SK-N-SH (cell line): Measurements from ENCODE around the gene SCN4A.

Experiments used
- CTCF ChIP-seq: fragments of 200-600 bp; sonication (generic); IDR thresholded peaks from 2 replicates; pipeline ENCODE4 v1.6.1; 2017; ENCODE audit warnings: antibody characterized with exemption, mild to moderate bottlenecking, moderate library complexity
- FOSL2 ChIP-seq: IDR thresholded peaks from 2 replicates; pipeline ENCODE4 v1.4.0; 2012; ENCODE audit warnings: low read depth, mild to moderate bottlenecking, moderate library complexity, borderline replicate concordance
- FOXJ3 ChIP-seq: sonication (generic); formaldehyde crosslinking; IDR thresholded peaks from 2 replicates; pipeline ENCODE4 v1.5.1; 2020; ENCODE audit warnings: mild to moderate bottlenecking, missing genetic modification reagents
- MXI1 ChIP-seq: IDR thresholded peaks from 2 replicates; pipeline ENCODE4 v1.6.1; 2012; ENCODE audit warnings: mild to moderate bottlenecking, low read depth, low read length, improper control_type of control experiment
- POLR2AphosphoS5 ChIP-seq: IDR thresholded peaks from 2 replicates; pipeline ENCODE4 v1.6.1; 2012; ENCODE audit warnings: low read depth, low read length
- RCOR1 ChIP-seq: fragments of 150-350 bp; IDR thresholded peaks from 2 replicates; pipeline ENCODE4 v1.6.1; 2017; ENCODE audit warnings: antibody characterized with exemption, low read length
- SMC3 ChIP-seq: IDR thresholded peaks from 2 replicates; pipeline ENCODE4 v1.6.1; 2012; ENCODE audit warnings: low read depth, low read length, improper control_type of control experiment

- TF ChIP-seq SMC3 = no peak
- no peak for TF ChIP-seq POLR2AphosphoS5
- no peak for TF ChIP-seq FOSL2
- no peak for TF ChIP-seq CTCF
- TF ChIP-seq FOXJ3 (CRISPR knock-in tag) = no peak
- TF ChIP-seq RCOR1 = no peak
- TF ChIP-seq MXI1 = no peak
Measured at GRCh38 chr17:63926164-63926563, 46.6 kb downstream of the SCN4A start.
